DMS114 treated with DMSO at 0.1 percent for 48 hours (cell line): ENCODE measurements around the gene AGO1.
"Not testable (repeated sequence)": the region's sequence is repeated elsewhere in the genome, so short reads cannot be mapped to it uniquely, and the experiment has no call there.

Experiments
- DNase-seq: peaks from one replicate; lab custom pipeline; 2025; ENCODE audit not compliant: unreplicated experiment; lab: John Stamatoyannopoulos, UW

The AGO1 gene

DNA sequence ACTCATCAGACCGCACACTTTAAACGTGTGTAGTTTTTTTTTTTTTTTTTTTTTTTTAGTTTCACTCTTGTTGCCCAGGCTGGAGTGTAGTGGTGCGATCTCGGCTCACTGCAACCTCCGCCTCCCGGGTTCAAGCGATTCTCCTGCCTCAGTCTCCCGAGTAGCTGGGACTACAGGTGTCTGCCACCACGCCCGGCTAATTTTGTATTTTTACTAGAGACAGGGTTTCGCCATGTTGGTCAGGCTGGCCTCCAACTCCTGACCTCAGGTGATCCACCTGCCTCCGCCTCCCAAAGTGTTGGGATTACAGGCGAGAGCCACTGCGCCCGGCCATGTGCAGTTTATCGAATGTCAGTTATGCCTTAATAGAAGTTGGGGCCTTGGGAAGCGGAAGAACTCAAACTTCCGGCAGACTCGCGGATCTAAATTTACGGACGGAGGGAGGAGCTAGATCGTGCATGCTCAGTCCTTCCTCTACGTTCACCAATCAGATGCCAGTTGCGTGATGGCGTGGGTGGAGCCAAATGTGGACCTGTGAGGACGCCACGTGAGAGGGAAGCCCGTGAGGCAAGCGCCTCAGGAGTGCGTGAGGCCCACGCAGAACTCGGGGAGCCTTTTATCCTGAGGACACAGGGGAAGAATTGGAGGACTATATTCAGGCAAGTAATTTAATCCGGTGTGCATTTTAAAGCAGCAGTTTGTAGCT, 13.6 kb upstream of the AGO1 start:
- DNase-seq: not testable (repeated sequence)

DNA sequence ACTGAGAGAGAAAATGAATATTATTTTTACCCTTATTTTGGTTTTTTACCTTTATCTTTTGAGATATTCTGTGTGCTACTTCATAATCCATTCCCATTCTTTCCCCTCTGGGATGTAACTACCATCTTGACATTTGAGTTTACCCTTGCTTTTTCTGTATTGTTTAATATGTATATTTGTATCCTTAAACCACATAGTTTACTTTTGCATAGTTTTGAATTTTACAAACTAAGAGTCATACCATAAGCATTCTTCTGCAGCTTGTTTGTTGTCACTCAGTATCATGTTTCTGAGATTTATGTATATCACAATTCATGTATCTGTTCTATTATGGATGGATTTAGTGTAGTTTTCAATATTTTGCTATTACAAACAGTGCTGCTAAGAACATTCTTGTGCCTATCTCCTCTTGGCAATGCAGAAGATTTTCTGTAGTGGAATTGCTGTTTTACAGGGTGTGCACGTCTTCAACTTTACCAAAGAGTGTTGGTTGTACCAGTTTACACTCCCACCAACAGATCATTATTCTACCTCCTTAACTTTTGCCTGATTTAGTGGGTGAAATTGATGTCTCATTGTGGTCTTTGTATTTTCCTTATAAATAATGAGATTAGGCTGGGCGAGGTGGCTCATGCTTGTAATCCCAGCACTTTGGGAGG, 12.2 kb upstream of the AGO1 start:
- DNase-seq: no peak

- no peak for DNase-seq
Observed at GRCh38 chr1:35873243-35873750, 9.7 kb upstream of the AGO1 start.

- not testable (repeated sequence) for DNase-seq
Observed at GRCh38 chr1:35874115-35874514, 8.9 kb upstream of the AGO1 start.

- DNase-seq: no peak
Observed at GRCh38 chr1:35876988-35877387, 6.0 kb upstream of the AGO1 start.

DNA sequence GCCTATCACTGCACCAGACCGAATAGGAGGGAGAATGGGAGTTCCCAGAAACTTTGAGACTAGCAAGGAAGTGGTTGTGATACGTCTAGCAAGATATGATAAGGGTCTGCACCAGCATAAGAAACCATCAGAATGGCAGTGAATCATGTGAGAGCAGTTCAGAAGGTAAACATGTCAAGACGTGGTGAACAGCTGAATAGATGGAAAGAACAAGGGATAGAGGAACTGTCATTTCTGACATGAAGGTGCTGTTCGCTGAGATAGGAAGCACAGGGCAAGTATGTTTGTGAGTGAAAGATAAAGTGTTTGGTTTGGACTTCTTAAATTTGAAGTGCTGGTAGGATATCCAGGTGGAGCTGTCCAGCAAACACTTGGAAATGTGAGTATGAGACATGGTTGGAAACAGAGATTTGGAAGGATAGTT, 1.1 kb upstream of the AGO1 start:
- no peak for DNase-seq

DNA sequence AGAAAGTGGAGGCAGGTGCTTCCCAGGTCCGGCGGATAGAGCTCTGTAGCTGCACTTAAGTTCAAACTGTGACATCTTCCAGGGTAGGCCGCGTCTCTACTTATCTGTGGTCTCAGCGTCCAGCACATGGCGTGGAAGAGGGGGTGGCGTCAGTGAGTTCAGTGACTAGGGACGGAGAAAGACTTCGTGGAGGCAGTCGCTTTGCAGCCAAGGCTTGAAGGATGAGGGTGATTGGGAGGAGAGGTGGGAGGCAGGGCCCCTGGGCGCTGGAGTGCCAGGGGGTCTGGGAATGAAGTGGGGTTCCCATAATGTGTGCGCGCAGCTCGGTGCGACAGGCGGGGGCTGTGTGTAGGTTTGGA, 444 bp upstream of the AGO1 start:
- DNase-seq: no peak

GRCh38 chr1:35883635-35884101, 659 bp downstream of the AGO1 start:
- DNase-seq: peak; percentile 16

- no peak for DNase-seq
Observed at GRCh38 chr1:35884934-35885333, 1.9 kb downstream of the AGO1 start.

GRCh38 chr1:35885961-35886558, 3.1 kb downstream of the AGO1 start:
- DNase-seq: no peak

DNA sequence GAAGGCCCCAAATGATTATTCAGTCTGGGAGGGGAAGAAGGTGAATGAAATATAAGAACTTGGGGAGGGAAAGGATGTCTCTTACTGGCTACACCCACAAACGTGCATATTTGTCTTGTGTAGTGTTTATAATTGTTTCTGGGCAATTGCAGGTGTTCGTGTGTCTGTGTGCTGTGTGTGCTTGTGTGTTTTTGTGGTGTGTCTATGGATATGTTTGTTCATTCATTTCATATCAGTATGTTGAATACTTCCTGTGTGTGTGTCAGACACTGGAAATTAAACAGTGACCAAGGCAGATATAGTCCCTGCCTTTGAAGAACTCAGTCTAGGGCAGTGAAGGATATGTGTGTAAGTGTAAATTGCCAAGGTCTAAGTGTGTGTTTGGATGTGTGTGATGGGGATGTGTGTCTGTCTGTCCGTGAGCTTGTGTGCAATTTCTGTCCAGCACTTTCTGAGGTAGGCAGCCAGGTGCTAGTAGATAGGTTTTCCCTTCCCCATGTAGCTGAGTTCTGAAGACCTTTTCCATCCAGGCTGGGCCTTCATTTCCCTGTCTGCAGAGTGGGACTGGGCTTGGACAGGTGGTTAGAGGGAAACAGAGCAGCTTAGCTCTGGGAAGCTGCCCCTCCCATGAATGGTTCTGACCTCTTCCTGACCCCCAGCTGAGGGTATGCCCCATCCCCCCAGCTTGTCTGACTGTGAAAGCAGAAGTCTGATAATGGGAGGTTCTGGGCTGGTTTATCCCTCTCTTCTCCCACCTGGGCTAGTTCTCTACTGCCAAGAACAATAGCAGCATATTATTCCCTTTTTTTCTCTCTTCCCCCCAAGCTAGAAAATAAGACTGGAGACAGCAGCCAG, 3.8 kb downstream of the AGO1 start:
- DNase-seq: no peak

DNA sequence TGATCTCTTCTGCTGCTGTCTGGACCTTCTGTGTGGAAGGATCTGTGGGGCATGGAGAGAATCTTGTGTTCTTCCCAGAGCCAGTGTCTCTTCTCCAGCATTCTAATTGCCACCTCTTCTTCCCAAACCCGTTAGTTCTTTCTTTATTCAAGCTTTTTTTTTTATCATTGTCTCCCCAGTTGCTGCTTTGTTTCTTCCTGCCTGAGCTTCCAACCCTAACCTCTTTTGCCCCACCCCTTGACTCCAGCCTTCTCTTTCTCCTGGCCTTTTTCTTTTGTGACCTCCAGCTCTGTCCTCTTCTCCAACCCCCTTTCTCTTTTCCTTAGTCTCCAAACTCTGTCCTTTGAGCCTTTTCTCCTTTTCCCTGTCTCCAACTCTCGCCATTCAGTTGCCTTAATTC, 4.5 kb downstream of the AGO1 start:
- no peak for DNase-seq

GRCh38 chr1:35888255-35888654, 5.2 kb downstream of the AGO1 start:
- no peak for DNase-seq

DNA sequence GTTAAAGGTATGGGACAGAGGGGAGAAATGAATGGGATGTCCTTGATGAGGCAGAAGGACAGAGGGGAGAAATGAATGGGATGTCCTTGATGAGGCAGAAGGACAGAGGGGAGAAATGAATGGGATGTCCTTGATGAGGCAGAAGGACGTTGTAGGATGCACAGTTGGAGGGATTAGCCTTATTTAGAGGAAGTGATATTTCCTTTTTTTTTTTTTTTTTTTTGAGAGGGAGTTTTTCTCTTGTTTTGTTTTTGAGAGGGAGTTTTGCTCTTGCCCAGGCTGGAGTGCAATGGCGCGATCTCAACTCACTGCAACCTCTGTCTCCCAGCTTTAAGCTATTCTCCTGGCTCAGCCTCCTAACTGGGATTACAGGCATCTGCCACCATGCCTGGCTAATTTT, 6.0 kb downstream of the AGO1 start:
- not testable (repeated sequence) for DNase-seq

DNA sequence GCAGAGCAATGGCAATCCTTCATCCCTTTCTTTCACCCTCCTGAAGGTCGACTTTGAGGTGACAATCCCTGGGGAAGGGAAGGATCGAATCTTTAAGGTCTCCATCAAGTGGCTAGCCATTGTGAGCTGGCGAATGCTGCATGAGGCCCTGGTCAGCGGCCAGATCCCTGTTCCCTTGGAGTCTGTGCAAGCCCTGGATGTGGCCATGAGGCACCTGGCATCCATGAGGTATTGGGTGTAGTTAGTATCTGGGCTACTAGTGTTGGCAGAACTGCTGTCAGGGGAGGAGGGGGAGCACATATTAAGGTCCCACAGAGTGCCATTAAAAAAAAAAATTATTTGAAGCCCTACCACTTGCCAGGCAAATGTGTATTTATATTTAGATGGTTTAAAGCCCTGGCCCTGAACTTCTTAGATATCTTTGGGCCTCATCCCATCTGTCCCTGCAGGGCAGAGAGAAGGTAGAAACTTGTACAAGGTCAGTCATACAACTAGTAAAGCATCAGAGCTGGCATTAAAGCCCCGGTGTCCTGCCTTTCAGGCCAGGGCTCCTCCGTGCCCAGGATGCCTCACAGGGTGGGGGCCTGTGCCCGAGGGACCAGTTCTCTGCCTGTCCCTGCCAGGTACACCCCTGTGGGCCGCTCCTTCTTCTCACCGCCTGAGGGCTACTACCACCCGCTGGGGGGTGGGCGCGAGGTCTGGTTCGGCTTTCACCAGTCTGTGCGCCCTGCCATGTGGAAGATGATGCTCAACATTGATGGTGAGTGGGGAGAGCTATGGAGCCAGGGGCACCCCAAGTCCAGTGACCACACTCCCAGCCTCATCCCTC, 10.3 kb downstream of the AGO1 start:
- no peak for DNase-seq

DNA sequence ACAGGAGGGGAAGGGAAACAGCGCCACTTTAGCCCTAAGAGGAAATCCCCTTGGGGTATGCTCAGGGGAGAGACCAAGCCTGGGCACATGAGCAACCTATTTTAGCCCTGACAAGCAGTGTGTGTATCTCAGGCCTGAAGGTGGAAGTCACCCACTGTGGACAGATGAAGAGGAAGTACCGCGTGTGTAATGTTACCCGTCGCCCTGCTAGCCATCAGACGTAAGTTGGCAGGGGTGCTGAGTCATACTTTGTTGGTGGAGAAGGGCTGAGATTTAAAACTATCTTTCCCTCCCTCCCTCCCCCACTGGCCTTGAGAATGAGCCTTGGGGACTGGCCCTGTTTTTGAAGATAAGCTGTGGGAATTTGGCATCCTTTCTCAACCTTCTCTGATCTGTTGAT, 11.2 kb downstream of the AGO1 start:
- DNase-seq: no peak

- DNase-seq: no peak
Observed at GRCh38 chr1:35894656-35895055, 11.6 kb downstream of the AGO1 start.

GRCh38 chr1:35899941-35900340, 16.9 kb downstream of the AGO1 start:
- no peak for DNase-seq

DNA sequence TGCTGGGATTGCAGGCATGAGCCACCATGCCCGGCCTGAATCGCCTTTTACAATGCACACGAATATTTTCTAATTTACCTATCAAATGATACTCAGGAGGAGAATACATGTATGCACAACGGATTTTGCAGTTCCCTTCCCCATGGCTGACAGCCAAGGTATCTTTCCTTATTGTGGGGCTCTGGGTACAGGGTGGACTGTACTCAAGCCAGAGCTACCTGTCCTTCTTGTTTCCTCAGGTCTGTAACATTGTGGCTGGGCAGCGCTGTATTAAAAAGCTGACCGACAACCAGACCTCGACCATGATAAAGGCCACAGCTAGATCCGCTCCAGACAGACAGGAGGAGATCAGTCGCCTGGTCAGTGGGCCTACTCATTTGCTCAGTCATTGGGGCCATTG, 18.2 kb downstream of the AGO1 start:
- no peak for DNase-seq

DNA sequence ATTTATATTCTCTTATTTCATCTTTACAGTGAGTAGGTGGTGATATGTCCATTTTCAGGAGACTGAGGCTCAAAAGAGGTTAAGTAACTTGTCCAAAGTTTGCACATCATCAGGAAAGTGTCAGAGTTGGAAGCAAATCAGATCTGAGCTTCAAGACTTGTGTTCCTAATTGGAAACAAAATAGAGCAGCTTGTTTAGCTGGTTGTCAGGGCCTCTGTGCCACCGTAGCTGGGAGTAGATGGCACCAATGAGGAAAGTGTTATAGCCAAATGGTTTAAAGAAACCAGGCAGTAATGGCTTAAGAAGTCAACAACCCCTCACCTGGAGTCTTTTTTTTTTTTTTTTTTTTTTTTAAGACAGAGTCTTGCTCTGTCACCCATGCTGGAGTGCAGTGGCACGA, 19.7 kb downstream of the AGO1 start:
- DNase-seq: no peak
